IMR-90 (cell line): ENCODE results near the gene GALNT7. TPM values are rescaled to one million over a fixed set of nuclear protein-coding genes. Genes with fewer than 3 reads are reported as not detected.

Experiments used
- ATAC-seq: fragments of 200-7000 bp; cut with Tn5 transposase; 2 replicates; pipeline ENCODE4 v1.9.1; 2020; ENCODE audit warnings: low read depth, mild to moderate bottlenecking, moderate library complexity
- BruUV-seq: library from RNA; stranded (reverse); fragments of 400-500 nt; replicated peaks from 2 replicates; lab custom pipeline; 2021; lab: Mats Ljungman, UMichigan
- CTCF ChIA-PET: fragments of 300-600 bp; formaldehyde crosslinking; extraction: SDS; loops from one replicate; lab custom pipeline; 2021; ENCODE audit warnings: antibody characterized with exemption; lab: Yijun Ruan, JAX
- POLR2A ChIA-PET: fragments of 300-600 bp; sonication (Branson Sonifier 250); formaldehyde crosslinking; loops from one replicate; lab custom pipeline; 2022; ENCODE audit warnings: antibody characterized with exemption; ENCODE audit not compliant: unreplicated experiment; lab: Charles Lee
- DNase-seq: peaks from one replicate; pipeline ENCODE4 v3.0.0; 2013
- H2AFZ ChIP-seq: replicated peaks from 2 replicates; pipeline ENCODE3; 2013; ENCODE audit warnings: low read length, mild to moderate bottlenecking; ENCODE audit not compliant: poor library complexity
- H2AK5ac ChIP-seq: 2 replicates; pipeline ENCODE4 v1.6.1; 2013; ENCODE audit warnings: low read depth, low read length, inconsistent platforms
- H2AK9ac ChIP-seq: replicated peaks from 2 replicates; pipeline ENCODE3; 2013; ENCODE audit warnings: mild to moderate bottlenecking, low read depth, low read length, moderate library complexity; ENCODE audit not compliant: poor library complexity
- H2BK120ac ChIP-seq: 2 replicates; pipeline ENCODE4 v1.6.1; 2013; ENCODE audit warnings: low read depth, low read length, inconsistent platforms
- H2BK15ac ChIP-seq: 3 replicates; pipeline ENCODE4 v1.6.1; 2013; ENCODE audit warnings: low read depth, low read length, inconsistent platforms
- H2BK20ac ChIP-seq: 2 replicates; pipeline ENCODE4 v1.6.1; 2013; ENCODE audit warnings: low read depth, mild to moderate bottlenecking, inconsistent platforms, low read length, moderate library complexity
- H2BK5ac ChIP-seq: 2 replicates; pipeline ENCODE4 v1.6.1; 2013; ENCODE audit warnings: mild to moderate bottlenecking, low read depth, low read length, inconsistent platforms; ENCODE audit not compliant: poor library complexity, severe bottlenecking
- H3K14ac ChIP-seq: replicated peaks from 2 replicates; pipeline ENCODE4 v1.6.1; 2013; ENCODE audit warnings: low read depth, low read length, inconsistent platforms
- H3K18ac ChIP-seq: 2 replicates; pipeline ENCODE4 v1.6.1; 2013; ENCODE audit warnings: low read depth, low read length, control low read depth
- H3K23ac ChIP-seq: 2 replicates; pipeline ENCODE4 v1.6.1; 2013; ENCODE audit warnings: low read depth, low read length, inconsistent platforms
- H3K27ac ChIP-seq: 2 replicates; pipeline ENCODE4 v1.5.1; 2013; ENCODE audit warnings: mild to moderate bottlenecking, control low read depth, low read length; ENCODE audit not compliant: insufficient read depth
- H3K27me3 ChIP-seq: 2 replicates; pipeline ENCODE4 v1.6.1; 2013; ENCODE audit warnings: low read length; ENCODE audit not compliant: control insufficient read depth, insufficient read depth
- H3K36me3 ChIP-seq: 2 replicates; pipeline ENCODE4 v1.6.1; 2013; ENCODE audit warnings: low read length, mixed read lengths; ENCODE audit not compliant: control insufficient read depth, insufficient read depth
- H3K4ac ChIP-seq: 2 replicates; pipeline ENCODE4 v1.6.1; 2013; ENCODE audit warnings: low read depth, low read length, inconsistent platforms
- H3K4me1 ChIP-seq: 2 replicates; pipeline ENCODE4 v1.6.1; 2013; ENCODE audit warnings: low read length, mixed read lengths; ENCODE audit not compliant: control insufficient read depth, insufficient read depth
- H3K4me2 ChIP-seq: 2 replicates; pipeline ENCODE4 v1.6.1; 2013; ENCODE audit warnings: low read depth, mild to moderate bottlenecking, control low read depth, low read length, moderate library complexity
- H3K4me3 ChIP-seq: 2 replicates; pipeline ENCODE4 v1.5.1; 2013; ENCODE audit warnings: low read depth, mild to moderate bottlenecking, control low read depth, low read length, moderate library complexity; ENCODE audit not compliant: insufficient read depth
- H3K56ac ChIP-seq: 2 replicates; pipeline ENCODE4 v1.6.1; 2013; ENCODE audit warnings: low read length, inconsistent platforms; ENCODE audit not compliant: insufficient read depth; ENCODE audit errors: extremely low read depth
- H3K79me1 ChIP-seq, 2 experiments: 2 replicates each; pipeline ENCODE4 v1.6.1; 2013; ENCODE audit warnings: low read length in 2 of 2, inconsistent platforms in 1 of 2, low read depth in 1 of 2
- H3K9ac ChIP-seq: 2 replicates; pipeline ENCODE4 v1.6.1; 2013; ENCODE audit warnings: low read depth, low read length, control low read depth
- H3K9me1 ChIP-seq: 2 replicates; pipeline ENCODE4 v1.6.1; 2013; ENCODE audit warnings: low read length, inconsistent platforms; ENCODE audit not compliant: insufficient read depth
- H3K9me3 ChIP-seq: 2 replicates; pipeline ENCODE4 v1.6.1; 2013; ENCODE audit warnings: low read length; ENCODE audit not compliant: control insufficient read depth, insufficient read depth
- H4K20me1 ChIP-seq: 2 replicates; pipeline ENCODE4 v1.6.1; 2013; ENCODE audit warnings: low read length, inconsistent platforms; ENCODE audit not compliant: insufficient read depth
- H4K5ac ChIP-seq: 2 replicates; pipeline ENCODE4 v1.6.1; 2013; ENCODE audit warnings: mild to moderate bottlenecking, low read depth, low read length, control low read depth
- H4K8ac ChIP-seq, 2 experiments: 2 replicates each; pipeline ENCODE4 v1.6.1; 2013; ENCODE audit warnings: low read depth in 2 of 2, low read length in 2 of 2, control low read depth in 1 of 2, inconsistent platforms in 1 of 2
- H4K91ac ChIP-seq: 2 replicates; pipeline ENCODE4 v1.6.1; 2013; ENCODE audit warnings: low read depth, low read length, inconsistent platforms; ENCODE audit not compliant: insufficient read depth
- BHLHE40 ChIP-seq: fragments of 150-350 bp; IDR thresholded peaks from 2 replicates; pipeline ENCODE4 v1.6.1; 2016; ENCODE audit warnings: mild to moderate bottlenecking, low read depth, low read length
- CEBPB ChIP-seq: IDR thresholded peaks from 2 replicates; pipeline ENCODE4 v1.6.1; 2012; ENCODE audit warnings: low read depth, low read length, improper control_type of control experiment
- CHD1 ChIP-seq: IDR thresholded peaks from 2 replicates; pipeline ENCODE4 v1.6.1; 2012; ENCODE audit warnings: low read depth, low read length, improper control_type of control experiment
- ELK1 ChIP-seq: fragments of 150-350 bp; IDR thresholded peaks from 2 replicates; pipeline ENCODE4 v1.6.1; 2016; ENCODE audit warnings: low read depth, mild to moderate bottlenecking, low read length, moderate library complexity, borderline replicate concordance
- FOS ChIP-seq: fragments of 150-350 bp; IDR thresholded peaks from 2 replicates; pipeline ENCODE4 v1.6.1; 2016; ENCODE audit warnings: low read depth, low read length
- MXI1 ChIP-seq: IDR thresholded peaks from 2 replicates; pipeline ENCODE4 v1.6.1; 2012; ENCODE audit warnings: low read depth, mild to moderate bottlenecking, low read length, moderate library complexity, borderline replicate concordance
- NFE2L2 ChIP-seq: fragments of 150-350 bp; IDR thresholded peaks from 2 replicates; pipeline ENCODE4 v1.6.1; 2016; ENCODE audit warnings: low read depth, mild to moderate bottlenecking, low read length
- RCOR1 ChIP-seq: IDR thresholded peaks from 2 replicates; pipeline ENCODE4 v1.6.1; 2012; ENCODE audit warnings: mild to moderate bottlenecking, low read length, improper control_type of control experiment; ENCODE audit not compliant: insufficient replicate concordance
- RFX5 ChIP-seq: IDR thresholded peaks from 2 replicates; pipeline ENCODE4 v1.8.0; 2012; ENCODE audit warnings: low read depth, mild to moderate bottlenecking, low read length, moderate library complexity
- SMC3 ChIP-seq: fragments of 150-350 bp; IDR thresholded peaks from 2 replicates; pipeline ENCODE4 v1.6.1; 2016; ENCODE audit warnings: low read depth, mild to moderate bottlenecking, antibody characterized with exemption, low read length, moderate library complexity
- WGBS, 2 experiments: methylation state at CpG; one replicate each; pipeline versions ENCODE4 v1.1.5 to v1.1.7; 2013; ENCODE audit warnings: missing lambda C conversion rate in 2 of 2; ENCODE audit not compliant: insufficient read length in 1 of 2; ENCODE audit errors: extremely low coverage in 2 of 2; 5-methylcytosine and 5-hydroxymethylcytosine counted together
- dilution Hi-C: fragments of 300-500 bp; cut with HindIII; formaldehyde crosslinking; loops from one replicate; pipeline ENCODE4 v1.14.3; 2018; ENCODE audit warnings: low sequenced_read_pairs; ENCODE audit not compliant: unreplicated experiment
- in situ Hi-C: fragments of 300-500 bp; cut with MboI; formaldehyde crosslinking; loops from 3 replicates; pipeline ENCODE4 v1.14.3; 2019; ENCODE audit warnings: low sequenced_read_pairs, inconsistent platforms, mixed read lengths
- intact Hi-C: fragments of 100-400 bp; cut with micrococcal nuclease; formaldehyde crosslinking; loops from 2 replicates; pipeline ENCODE4 v1.10.0; 2022
- polyA plus RNA-seq, 3 experiments: library from polyadenylated mRNA; depleted of rRNA; stranded (reverse); fragments of >200 nt; gene quantifications; 2 replicates each; pipeline ENCODE4 v1.2.3, GENCODE V29; 2012; ENCODE audit warnings: low replicate concordance in 1 of 3
- total RNA-seq: library from RNA; depleted of rRNA; stranded (reverse); fragments of >200 nt; gene quantifications from 2 replicates; pipeline ENCODE4 v1.2.3, GENCODE V29; 2012

GALNT7 gene
- total and polyA plus RNA-seq, 2 of the 4 experiments (the other 2 are of a cell fraction): 19.1 to 31.2 TPM

GRCh38 chr4:173252024-173252935, 83.7 kb downstream of the GALNT7 start:
- ChIA-PET POLR2A (interaction anchor here (0.8 kb wide), 1 partner anchor 9 kb away, joined by 4 read pairs; no protein-coding TSS in a partner anchor), CTCF (interaction anchor here (0.7 kb wide), 1 partner anchor 8 kb away, joined by 3 read pairs; no protein-coding TSS in a partner anchor)
- Histone ChIP-seq H4K20me1 (peaks cover 16% of the 10 kb centered on the region), H3K18ac (peak overlapping the region; percentile 14; the same call in 1 of the 2 replicates), H3K4me3 (no peak overlapping the region), H4K8ac (peak overlapping the region in 1 of 2 experiments; percentile 12; a peak in 1 of 4 replicates), H3K14ac (no peak overlapping the region), H3K27me3 (peaks cover 19% of the 10 kb centered on the region), H3K79me1 (no peaks in the 10 kb centered on the region), H2AK5ac (no peak overlapping the region; the same call in 1 of the 2 replicates), H2BK15ac (no peak overlapping the region), H3K4me1 (peaks cover 5% of the 10 kb centered on the region), H2BK5ac (no peak overlapping the region), H3K9me3 (peaks cover 5% of the 10 kb centered on the region), H4K91ac (no peak overlapping the region), H3K9me1 (peaks cover 3% of the 10 kb centered on the region), H2AK9ac (peak overlapping the region; percentile 6), H3K9ac (no peak overlapping the region), H2BK120ac (no peak overlapping the region), H3K27ac (no peak overlapping the region), H3K4ac (no peak overlapping the region), H3K36me3 (no peaks in the 10 kb centered on the region), H4K5ac (no peak overlapping the region), H2AFZ (no peak overlapping the region), H3K56ac (no peak overlapping the region), H3K23ac (no peak overlapping the region), H2BK20ac (no peak overlapping the region), H3K4me2 (peak overlapping the region; percentile 21; the same call in 1 of the 2 replicates)
- ATAC-seq (peak; percentile 94), DNase-seq (peak; percentile 100)
- in situ Hi-C loops: no loop called here
- WGBS, 2 experiments: 27% methylated on average over 3 of the region's 6 CpGs; no CpG with 5 or more reads in 1 of the 2 experiments
- intact Hi-C loops: loop anchor here (1.0 to 10.0 kb wide), 3 partner anchors 35 to 357 kb away; no protein-coding TSS in a partner anchor
- dilution Hi-C loops: loop anchor here (25.0 kb wide), 1 partner anchor 240 kb away; no protein-coding TSS in a partner anchor
- TF ChIP-seq RCOR1 (peak; percentile 100), BHLHE40 (peak; percentile 94), RFX5 (no peak; the same call in 1 of the 2 replicates), ELK1 (no peak), SMC3 (no peak), FOS (peak; percentile 99), CHD1 (no peak), NFE2L2 (peak; percentile 14; the same call in 1 of the 2 replicates), CEBPB (peak; percentile 57), MXI1 (no peak)
- no TSS peak for BruUV-seq
